ENCODE results near the gene SYNRG. TPM values are rescaled to one million over a fixed set of nuclear protein-coding genes. Genes with fewer than 3 reads are reported as not detected.

The SYNRG gene
- total and polyA plus RNA-seq, 2 of the 13 experiments (the other 11 are each of a cell fraction or from before 2014, with no cell fraction given) = 7.3 to 8.7 TPM

DNA sequence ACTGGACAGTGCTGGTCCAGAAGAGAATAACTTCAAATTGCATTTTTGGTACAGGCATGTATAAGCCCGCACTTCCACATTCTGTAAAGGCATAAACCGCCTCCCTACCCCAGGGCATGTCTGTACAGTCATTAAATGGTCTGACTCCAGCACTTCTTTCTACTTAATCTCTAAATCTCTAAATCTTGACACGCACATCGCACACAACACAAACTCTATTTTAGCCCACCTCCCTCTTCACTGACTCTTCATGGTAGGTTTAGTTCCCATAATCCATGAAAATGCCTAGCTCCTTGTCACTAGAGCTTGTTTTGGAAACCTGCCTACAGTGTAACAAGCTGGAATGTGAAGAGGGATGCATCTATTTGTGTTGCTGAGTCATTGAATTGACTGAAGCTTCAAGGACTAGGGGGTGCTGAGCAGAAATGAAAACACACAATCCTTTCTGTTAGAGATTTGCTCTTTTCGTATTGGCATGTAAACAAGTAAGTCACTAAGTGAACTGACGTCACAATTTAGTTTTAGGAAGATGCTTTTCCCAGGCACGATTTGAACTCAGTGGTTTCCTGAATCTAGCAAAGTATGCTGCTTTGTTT is 121.1 kb downstream of the SYNRG start:
- Histone ChIP-seq H3K4me3 (replicated peaks in 1 of 3; ENCODE audit: insufficient read depth in 1 of 3, low read depth in 2 of 3, low read length in 3 of 3) (peak overlapping the region; percentile 71 to 86 (median 84)), H3K36me3 (replicated peaks in 1 of 2; ENCODE audit: control insufficient read depth in 1 of 2, insufficient read depth in 2 of 2, low read length in 2 of 2) (no peaks in the 10 kb centered on the region), H2AFZ (ENCODE audit: low read length) (no peak overlapping the region), H3K27me3 (ENCODE audit: control insufficient read depth in 1 of 2, insufficient read depth in 2 of 2, low read length in 2 of 2) (no peaks in the 10 kb centered on the region; a peak in 1 of 5 replicates), H3K9ac (ENCODE audit: insufficient read depth, low read depth, low read length) (peak overlapping the region; percentile 91), H4K20me1 (ENCODE audit: insufficient read depth, low read length) (peaks cover 12% of the 10 kb centered on the region; the same call in 1 of the 2 replicates), H3K4me1 (ENCODE audit: insufficient read depth, low read length) (peaks cover 47% of the 10 kb centered on the region), H3K9me3 (ENCODE audit: low read length) (no peaks in the 10 kb centered on the region), H3K4me2 (ENCODE audit: low read depth, low read length) (peak overlapping the region; percentile 98), H3K79me2 (ENCODE audit: insufficient read depth, low read length) (peaks cover 30% of the 10 kb centered on the region), H3K27ac (ENCODE audit: extremely low read length, insufficient read depth, low read length) (peak overlapping the region; percentile 97)
- ChIA-PET CTCF (ENCODE audit: low intra/inter-chr PET ratio, low total read pairs) (no interaction called here), POLR2A (interaction anchor here (0.9 to 1.5 kb wide), 6 partner anchors 11 to 81 kb away, joined by 3 to 22 read pairs (median 4); partner anchors contain the start of genes ACACA and TADA2A)
- intact Hi-C loops (cut with micrococcal nuclease; ENCODE audit: unreplicated experiment) (loop anchor here (2.0 kb wide), 1 partner anchor 79 kb away; no protein-coding TSS in a partner anchor), in situ Hi-C loops (cut with HindIII; ENCODE audit: extremely low pct_ligation_motif_present, low pct_unique_long_range_greater_than_20kb) (no loop called here)
- no TSS peak for BruUV-seq (replicated peaks)
- peak; percentile 98 for DNase-seq (ENCODE audit: low spot score)
- peak; percentile 67 for ATAC-seq
- no peak for FAIRE-seq
- WGBS (ENCODE audit: low lambda C conversion rate) = 30% methylated on average over 7 of the region's 7 CpGs
- no peak for TF ChIP-seq XBP1 (CRISPR knock-in tag; IDR thresholded peaks at IDR 0.05)
- no peak for TF ChIP-seq DR1 (CRISPR knock-in tag; IDR thresholded peaks at IDR 0.05)
- no peak for TF ChIP-seq TRIM24 (CRISPR knock-in tag; IDR thresholded peaks at IDR 0.05)
- peak; percentile 96 for TF ChIP-seq SAP130 (CRISPR knock-in tag; IDR thresholded peaks at IDR 0.05; ENCODE audit: low read depth)
- TF ChIP-seq GFI1 (CRISPR knock-in tag; IDR thresholded peaks at IDR 0.05; ENCODE audit: borderline replicate concordance) = no peak
- no peak for TF ChIP-seq ZNF350 (CRISPR knock-in tag; IDR thresholded peaks at IDR 0.05; ENCODE audit: borderline replicate concordance, low read depth)
- TF ChIP-seq ZFAT (CRISPR knock-in tag; conservative IDR thresholded peaks at IDR 0.05) = no peak
- no peak for TF ChIP-seq ZNF660 (CRISPR knock-in tag; IDR thresholded peaks at IDR 0.05; ENCODE audit: borderline replicate concordance, low read depth)
- no peak for TF ChIP-seq RNF219 (CRISPR knock-in tag; IDR thresholded peaks at IDR 0.05)
- TF ChIP-seq HOXA3 (CRISPR knock-in tag; IDR thresholded peaks at IDR 0.05) = peak; percentile 58; the same call in 1 of the 2 replicates
- no peak for TF ChIP-seq YEATS4 (CRISPR knock-in tag; IDR thresholded peaks at IDR 0.05; ENCODE audit: borderline replicate concordance)
- TF ChIP-seq, protein P1, sequence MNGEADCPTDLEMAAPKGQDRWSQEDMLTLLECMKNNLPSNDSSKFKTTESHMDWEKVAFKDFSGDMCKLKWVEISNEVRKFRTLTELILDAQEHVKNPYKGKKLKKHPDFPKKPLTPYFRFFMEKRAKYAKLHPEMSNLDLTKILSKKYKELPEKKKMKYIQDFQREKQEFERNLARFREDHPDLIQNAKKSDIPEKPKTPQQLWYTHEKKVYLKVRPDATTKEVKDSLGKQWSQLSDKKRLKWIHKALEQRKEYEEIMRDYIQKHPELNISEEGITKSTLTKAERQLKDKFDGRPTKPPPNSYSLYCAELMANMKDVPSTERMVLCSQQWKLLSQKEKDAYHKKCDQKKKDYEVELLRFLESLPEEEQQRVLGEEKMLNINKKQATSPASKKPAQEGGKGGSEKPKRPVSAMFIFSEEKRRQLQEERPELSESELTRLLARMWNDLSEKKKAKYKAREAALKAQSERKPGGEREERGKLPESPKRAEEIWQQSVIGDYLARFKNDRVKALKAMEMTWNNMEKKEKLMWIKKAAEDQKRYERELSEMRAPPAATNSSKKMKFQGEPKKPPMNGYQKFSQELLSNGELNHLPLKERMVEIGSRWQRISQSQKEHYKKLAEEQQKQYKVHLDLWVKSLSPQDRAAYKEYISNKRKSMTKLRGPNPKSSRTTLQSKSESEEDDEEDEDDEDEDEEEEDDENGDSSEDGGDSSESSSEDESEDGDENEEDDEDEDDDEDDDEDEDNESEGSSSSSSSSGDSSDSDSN (CRISPR knock-in tag; IDR thresholded peaks at IDR 0.05) = no peak
- TF ChIP-seq CTCF (CRISPR knock-in tag; IDR thresholded peaks at IDR 0.05) = no peak
- no peak for TF ChIP-seq SRSF1 (optimal IDR thresholded peaks at IDR 0.05; ENCODE audit: low read depth, low read length)
- no peak for TF ChIP-seq MATR3 (CRISPR knock-in tag; IDR thresholded peaks at IDR 0.05)
- TF ChIP-seq CHD4 (IDR thresholded peaks at IDR 0.05; ENCODE audit: borderline replicate concordance, low read length) = no peak
- TF ChIP-seq PCBP1 (IDR thresholded peaks at IDR 0.05; ENCODE audit: borderline replicate concordance, low read depth, low read length) = no peak
- TF ChIP-seq ZMYM4 (CRISPR knock-in tag; IDR thresholded peaks at IDR 0.05) = no peak
- TF ChIP-seq ZNF569 (CRISPR knock-in tag; IDR thresholded peaks at IDR 0.05; ENCODE audit: borderline replicate concordance) = no peak

Data from HepG2 (cell line).